HEK293 (cell line): ENCODE data around the gene MICAL3.
A peak's percentile ranks its signal among the peaks of the same experiment; 100 is the strongest.

Source experiments
- EGR2 ChIP-seq: fragments of 450-650 bp; formaldehyde crosslinking; IDR thresholded peaks from 2 replicates; pipeline ENCODE4 v1.5.1; 2016; ENCODE audit warnings: low read depth, missing biosample characterization, missing genetic modification characterization
- GLIS1 ChIP-seq: fragments of 450-650 bp; formaldehyde crosslinking; IDR thresholded peaks from 2 replicates; pipeline ENCODE4 v1.5.1; 2016; ENCODE audit warnings: missing biosample characterization, missing genetic modification characterization
- GLIS2 ChIP-seq: fragments of 450-650 bp; formaldehyde crosslinking; IDR thresholded peaks from 2 replicates; pipeline ENCODE4 v1.5.1; 2016; ENCODE audit warnings: missing biosample characterization, missing genetic modification characterization
- OVOL3 ChIP-seq: fragments of 450-650 bp; formaldehyde crosslinking; IDR thresholded peaks from 2 replicates; pipeline ENCODE4 v1.5.1; 2016; ENCODE audit warnings: missing biosample characterization, missing genetic modification characterization
- SETDB1 ChIP-seq: IDR thresholded peaks from one replicate; pipeline ENCODE4 v1.6.1; 2017; ENCODE audit warnings: mild to moderate bottlenecking, low read length, moderate library complexity, mixed read lengths; ENCODE audit not compliant: insufficient read length
- TCF7L2 ChIP-seq: IDR thresholded peaks from 2 replicates; pipeline ENCODE4 v1.6.1; 2011; ENCODE audit warnings: low read depth, mild to moderate bottlenecking, inconsistent platforms, low read length, moderate library complexity, borderline replicate concordance
- ZBTB1 ChIP-seq: fragments of 450-650 bp; formaldehyde crosslinking; IDR thresholded peaks from 2 replicates; pipeline ENCODE4 v1.5.1; 2016; ENCODE audit warnings: missing biosample characterization, missing genetic modification characterization
- ZFHX2 ChIP-seq: fragments of 450-650 bp; formaldehyde crosslinking; conservative IDR thresholded peaks from 2 replicates; pipeline ENCODE4 v1.5.1; 2016; ENCODE audit warnings: missing biosample characterization, missing genetic modification characterization
- ZIC2 ChIP-seq: fragments of 450-650 bp; formaldehyde crosslinking; IDR thresholded peaks from 2 replicates; pipeline ENCODE4 v1.5.1; 2016; ENCODE audit warnings: missing biosample characterization, missing genetic modification characterization
- ZNF132 ChIP-seq: fragments of 450-650 bp; formaldehyde crosslinking; IDR thresholded peaks from 2 replicates; pipeline ENCODE4 v1.5.1; 2017; ENCODE audit warnings: missing biosample characterization, missing genetic modification characterization, borderline replicate concordance
- ZNF138 ChIP-seq: fragments of 450-650 bp; formaldehyde crosslinking; IDR thresholded peaks from 2 replicates; pipeline ENCODE4 v1.5.1; 2016; ENCODE audit warnings: missing biosample characterization, missing genetic modification characterization, borderline replicate concordance
- ZNF19 ChIP-seq: fragments of 450-650 bp; formaldehyde crosslinking; IDR thresholded peaks from 2 replicates; pipeline ENCODE4; 2016; ENCODE audit warnings: missing biosample characterization, missing genetic modification characterization, low read depth
- ZNF2 ChIP-seq: fragments of 450-650 bp; formaldehyde crosslinking; IDR thresholded peaks from 2 replicates; pipeline ENCODE4 v1.5.1; 2016; ENCODE audit warnings: missing biosample characterization, missing genetic modification characterization
- ZNF266 ChIP-seq: fragments of 450-650 bp; formaldehyde crosslinking; IDR thresholded peaks from 2 replicates; pipeline ENCODE4 v1.5.1; 2016; ENCODE audit warnings: missing biosample characterization, missing genetic modification characterization, low read depth
- ZNF274 ChIP-seq, 2 experiments: fragments of 200-500 bp in 1 of 2; fragments of 450-650 bp in 1 of 2; sonication (Bioruptor generic) in 1 of 2; formaldehyde crosslinking in 1 of 2; IDR thresholded peaks; 2 replicates each; pipeline versions ENCODE4 v1.5.1 to v1.6.1; 2014 to 2016; ENCODE audit warnings: borderline replicate concordance in 1 of 2, inconsistent platforms in 1 of 2, low read length in 1 of 2, missing biosample characterization in 1 of 2, missing genetic modification characterization in 1 of 2
- ZNF335 ChIP-seq: fragments of 450-650 bp; formaldehyde crosslinking; conservative IDR thresholded peaks from 2 replicates; pipeline ENCODE4 v1.5.1; 2016; ENCODE audit warnings: missing biosample characterization, missing genetic modification characterization
- ZNF341 ChIP-seq: fragments of 450-650 bp; formaldehyde crosslinking; IDR thresholded peaks from 2 replicates; pipeline ENCODE4; 2016; ENCODE audit warnings: low read depth, missing biosample characterization, missing genetic modification characterization
- ZNF366 ChIP-seq: fragments of 450-650 bp; formaldehyde crosslinking; conservative IDR thresholded peaks from 2 replicates; pipeline ENCODE4 v1.5.1; 2016; ENCODE audit warnings: missing biosample characterization, missing genetic modification characterization
- ZNF48 ChIP-seq: fragments of 450-650 bp; formaldehyde crosslinking; IDR thresholded peaks from 2 replicates; pipeline ENCODE4 v1.5.1; 2016; ENCODE audit warnings: missing biosample characterization, missing genetic modification characterization
- ZNF585B ChIP-seq: fragments of 450-650 bp; formaldehyde crosslinking; IDR thresholded peaks from 2 replicates; pipeline ENCODE4 v1.5.1; 2016; ENCODE audit warnings: missing biosample characterization, missing genetic modification characterization
- ZNF660 ChIP-seq: fragments of 450-650 bp; IDR thresholded peaks from 2 replicates; pipeline ENCODE4 v1.5.1; 2018; ENCODE audit warnings: missing biosample characterization, mild to moderate bottlenecking, missing genetic modification characterization
- ZNF776 ChIP-seq: fragments of 450-650 bp; formaldehyde crosslinking; IDR thresholded peaks from 2 replicates; pipeline ENCODE4 v1.5.0; 2017; ENCODE audit warnings: missing biosample characterization, missing genetic modification characterization, borderline replicate concordance
- ZNF830 ChIP-seq: fragments of 450-650 bp; IDR thresholded peaks from 2 replicates; pipeline ENCODE4 v1.5.0; 2018; ENCODE audit warnings: missing biosample characterization, missing genetic modification characterization, low read depth, mild to moderate bottlenecking, moderate library complexity
- ZNF837 ChIP-seq: fragments of 450-650 bp; formaldehyde crosslinking; IDR thresholded peaks from 2 replicates; pipeline ENCODE4 v1.5.1; 2016; ENCODE audit warnings: missing biosample characterization, missing genetic modification characterization
- TF ChIP-seq, protein P1 (sequence below): fragments of 450-650 bp; formaldehyde crosslinking; IDR thresholded peaks from 2 replicates; pipeline ENCODE4; 2016; ENCODE audit warnings: missing biosample characterization, missing genetic modification characterization
- TF ChIP-seq, protein P2 (sequence below): fragments of 450-650 bp; formaldehyde crosslinking; IDR thresholded peaks from 2 replicates; pipeline ENCODE4 v1.5.1; 2017; ENCODE audit warnings: missing biosample characterization, missing genetic modification characterization
- TF ChIP-seq, protein P3 (sequence below): fragments of 450-650 bp; formaldehyde crosslinking; IDR thresholded peaks from 2 replicates; pipeline ENCODE4 v1.5.1; 2016; ENCODE audit warnings: missing biosample characterization, missing genetic modification characterization
- TF ChIP-seq, protein P4 (sequence below): fragments of 450-650 bp; formaldehyde crosslinking; optimal IDR thresholded peaks from 2 replicates; pipeline ENCODE3; 2016; ENCODE audit warnings: missing biosample characterization, mild to moderate bottlenecking, missing genetic modification characterization
- TF ChIP-seq, protein P5 (sequence below): IDR thresholded peaks from 2 replicates; pipeline ENCODE4 v1.6.1; 2011; ENCODE audit warnings: mild to moderate bottlenecking, low read depth, low read length, borderline replicate concordance

MICAL3 gene

DNA sequence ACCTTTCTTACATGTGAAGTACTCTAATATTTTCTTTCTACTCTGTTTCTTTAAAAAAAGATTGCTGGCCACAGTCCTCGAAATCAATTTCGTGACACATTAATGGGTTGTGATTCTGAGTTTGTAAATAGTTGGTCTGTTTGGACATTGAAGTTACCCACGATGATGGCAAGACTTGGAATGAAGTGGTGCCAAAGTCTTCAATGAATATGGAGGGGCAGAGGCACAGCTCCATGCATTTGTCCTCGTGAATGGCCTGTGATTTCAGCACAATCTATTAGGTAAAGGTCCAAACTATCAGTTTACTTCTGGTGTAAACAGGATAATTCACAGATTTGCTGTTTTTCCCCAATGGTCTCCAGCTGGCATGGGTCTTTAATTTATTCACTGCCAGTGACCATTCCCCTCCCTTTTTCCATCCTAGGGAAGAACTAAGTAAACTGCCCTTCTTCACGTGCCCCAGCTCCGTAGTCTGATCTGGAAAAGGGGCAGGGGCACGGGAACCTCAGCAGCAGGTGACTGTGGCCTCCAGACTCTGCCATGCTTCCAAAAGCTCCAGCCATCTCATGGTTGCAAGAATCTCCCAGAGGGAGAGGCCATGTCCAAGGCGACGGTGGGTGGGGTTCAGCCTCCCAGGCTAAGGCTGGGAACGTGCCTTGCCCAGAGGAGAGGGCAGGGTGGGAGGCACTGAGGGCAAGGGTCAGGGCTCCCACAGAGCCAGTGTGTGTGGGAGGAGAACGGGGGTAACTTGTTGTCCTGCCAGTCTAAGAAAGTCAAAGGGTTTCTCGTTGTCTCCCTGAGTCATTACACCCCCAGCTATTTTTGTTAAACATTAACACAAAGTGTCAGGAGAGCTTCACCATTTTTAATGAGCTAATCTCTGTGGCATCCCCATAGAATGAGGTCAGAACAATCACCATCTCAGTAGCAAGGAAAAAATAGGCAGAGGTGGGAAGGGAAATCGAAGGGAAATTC lies 36.6 kb upstream of the MICAL3 start (continued):
- TF ChIP-seq EGR2 (tag by site-specific recombination) (peak; percentile 87), ZNF19 (tag by site-specific recombination) (no peak), ZNF132 (tag by site-specific recombination) (no peak), ZNF837 (tag by site-specific recombination) (no peak), OVOL3 (no peak), ZNF266 (tag by site-specific recombination) (no peak), ZNF830 (tag by site-specific recombination) (no peak), GLIS1 (tag by site-specific recombination) (peak; percentile 53; the same call in 1 of the 2 replicates), GLIS2 (tag by site-specific recombination) (no peak), ZFHX2 (tag by site-specific recombination) (peak; percentile 92), ZNF660 (no peak), SETDB1 (no peak), ZNF138 (tag by site-specific recombination) (no peak), ZNF274 (IDR thresholded peaks at IDR 0.05; ENCODE audit: low read length) (no peak), ZNF274 (tag by site-specific recombination; IDR thresholded peaks at IDR 0.05; ENCODE audit: borderline replicate concordance) (no peak), ZNF335 (tag by site-specific recombination) (0 out of 2 replicates have a peak, but pooled peaks have one; percentile 11), ZIC2 (tag by site-specific recombination) (no peak), ZNF341 (tag by site-specific recombination) (no peak), TCF7L2 (no peak), ZNF776 (tag by site-specific recombination) (no peak), ZNF366 (tag by site-specific recombination) (no peak), ZNF48 (tag by site-specific recombination) (no peak), ZNF2 (no peak), ZBTB1 (tag by site-specific recombination) (no peak), ZNF585B (tag by site-specific recombination) (no peak)
- TF ChIP-seq, protein P1, sequence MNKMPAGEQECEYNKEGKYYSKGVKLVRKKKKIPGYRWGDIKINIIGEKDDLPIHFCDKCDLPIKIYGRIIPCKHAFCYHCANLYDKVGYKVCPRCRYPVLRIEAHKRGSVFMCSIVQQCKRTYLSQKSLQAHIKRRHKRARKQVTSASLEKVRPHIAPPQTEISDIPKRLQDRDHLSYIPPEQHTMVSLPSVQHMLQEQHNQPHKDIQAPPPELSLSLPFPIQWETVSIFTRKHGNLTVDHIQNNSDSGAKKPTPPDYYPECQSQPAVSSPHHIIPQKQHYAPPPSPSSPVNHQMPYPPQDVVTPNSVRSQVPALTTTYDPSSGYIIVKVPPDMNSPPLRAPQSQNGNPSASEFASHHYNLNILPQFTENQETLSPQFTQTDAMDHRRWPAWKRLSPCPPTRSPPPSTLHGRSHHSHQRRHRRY, result no peak
- TF ChIP-seq, protein P2, sequence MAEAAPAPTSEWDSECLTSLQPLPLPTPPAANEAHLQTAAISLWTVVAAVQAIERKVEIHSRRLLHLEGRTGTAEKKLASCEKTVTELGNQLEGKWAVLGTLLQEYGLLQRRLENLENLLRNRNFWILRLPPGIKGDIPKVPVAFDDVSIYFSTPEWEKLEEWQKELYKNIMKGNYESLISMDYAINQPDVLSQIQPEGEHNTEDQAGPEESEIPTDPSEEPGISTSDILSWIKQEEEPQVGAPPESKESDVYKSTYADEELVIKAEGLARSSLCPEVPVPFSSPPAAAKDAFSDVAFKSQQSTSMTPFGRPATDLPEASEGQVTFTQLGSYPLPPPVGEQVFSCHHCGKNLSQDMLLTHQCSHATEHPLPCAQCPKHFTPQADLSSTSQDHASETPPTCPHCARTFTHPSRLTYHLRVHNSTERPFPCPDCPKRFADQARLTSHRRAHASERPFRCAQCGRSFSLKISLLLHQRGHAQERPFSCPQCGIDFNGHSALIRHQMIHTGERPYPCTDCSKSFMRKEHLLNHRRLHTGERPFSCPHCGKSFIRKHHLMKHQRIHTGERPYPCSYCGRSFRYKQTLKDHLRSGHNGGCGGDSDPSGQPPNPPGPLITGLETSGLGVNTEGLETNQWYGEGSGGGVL (tag by site-specific recombination), result peak; percentile 27; the same call in 1 of the 2 replicates
- TF ChIP-seq, protein P3, sequence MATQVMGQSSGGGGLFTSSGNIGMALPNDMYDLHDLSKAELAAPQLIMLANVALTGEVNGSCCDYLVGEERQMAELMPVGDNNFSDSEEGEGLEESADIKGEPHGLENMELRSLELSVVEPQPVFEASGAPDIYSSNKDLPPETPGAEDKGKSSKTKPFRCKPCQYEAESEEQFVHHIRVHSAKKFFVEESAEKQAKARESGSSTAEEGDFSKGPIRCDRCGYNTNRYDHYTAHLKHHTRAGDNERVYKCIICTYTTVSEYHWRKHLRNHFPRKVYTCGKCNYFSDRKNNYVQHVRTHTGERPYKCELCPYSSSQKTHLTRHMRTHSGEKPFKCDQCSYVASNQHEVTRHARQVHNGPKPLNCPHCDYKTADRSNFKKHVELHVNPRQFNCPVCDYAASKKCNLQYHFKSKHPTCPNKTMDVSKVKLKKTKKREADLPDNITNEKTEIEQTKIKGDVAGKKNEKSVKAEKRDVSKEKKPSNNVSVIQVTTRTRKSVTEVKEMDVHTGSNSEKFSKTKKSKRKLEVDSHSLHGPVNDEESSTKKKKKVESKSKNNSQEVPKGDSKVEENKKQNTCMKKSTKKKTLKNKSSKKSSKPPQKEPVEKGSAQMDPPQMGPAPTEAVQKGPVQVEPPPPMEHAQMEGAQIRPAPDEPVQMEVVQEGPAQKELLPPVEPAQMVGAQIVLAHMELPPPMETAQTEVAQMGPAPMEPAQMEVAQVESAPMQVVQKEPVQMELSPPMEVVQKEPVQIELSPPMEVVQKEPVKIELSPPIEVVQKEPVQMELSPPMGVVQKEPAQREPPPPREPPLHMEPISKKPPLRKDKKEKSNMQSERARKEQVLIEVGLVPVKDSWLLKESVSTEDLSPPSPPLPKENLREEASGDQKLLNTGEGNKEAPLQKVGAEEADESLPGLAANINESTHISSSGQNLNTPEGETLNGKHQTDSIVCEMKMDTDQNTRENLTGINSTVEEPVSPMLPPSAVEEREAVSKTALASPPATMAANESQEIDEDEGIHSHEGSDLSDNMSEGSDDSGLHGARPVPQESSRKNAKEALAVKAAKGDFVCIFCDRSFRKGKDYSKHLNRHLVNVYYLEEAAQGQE (tag by site-specific recombination), result no peak
- TF ChIP-seq, protein P4, sequence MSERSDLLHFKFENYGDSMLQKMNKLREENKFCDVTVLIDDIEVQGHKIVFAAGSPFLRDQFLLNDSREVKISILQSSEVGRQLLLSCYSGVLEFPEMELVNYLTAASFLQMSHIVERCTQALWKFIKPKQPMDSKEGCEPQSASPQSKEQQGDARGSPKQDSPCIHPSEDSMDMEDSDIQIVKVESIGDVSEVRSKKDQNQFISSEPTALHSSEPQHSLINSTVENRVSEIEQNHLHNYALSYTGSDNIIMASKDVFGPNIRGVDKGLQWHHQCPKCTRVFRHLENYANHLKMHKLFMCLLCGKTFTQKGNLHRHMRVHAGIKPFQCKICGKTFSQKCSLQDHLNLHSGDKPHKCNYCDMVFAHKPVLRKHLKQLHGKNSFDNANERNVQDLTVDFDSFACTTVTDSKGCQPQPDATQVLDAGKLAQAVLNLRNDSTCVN, result no peak
- TF ChIP-seq, protein P5, sequence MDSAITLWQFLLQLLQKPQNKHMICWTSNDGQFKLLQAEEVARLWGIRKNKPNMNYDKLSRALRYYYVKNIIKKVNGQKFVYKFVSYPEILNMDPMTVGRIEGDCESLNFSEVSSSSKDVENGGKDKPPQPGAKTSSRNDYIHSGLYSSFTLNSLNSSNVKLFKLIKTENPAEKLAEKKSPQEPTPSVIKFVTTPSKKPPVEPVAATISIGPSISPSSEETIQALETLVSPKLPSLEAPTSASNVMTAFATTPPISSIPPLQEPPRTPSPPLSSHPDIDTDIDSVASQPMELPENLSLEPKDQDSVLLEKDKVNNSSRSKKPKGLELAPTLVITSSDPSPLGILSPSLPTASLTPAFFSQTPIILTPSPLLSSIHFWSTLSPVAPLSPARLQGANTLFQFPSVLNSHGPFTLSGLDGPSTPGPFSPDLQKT, result no peak
